H1 (cell line): ENCODE results near the gene DYSF. TPM values are rescaled to one million over a fixed set of nuclear protein-coding genes. Genes with fewer than 3 reads are reported as not detected.

Source experiments
- CTCF ChIA-PET: fragments of 300-600 bp; sonication (Branson Sonifier 250); formaldehyde crosslinking; loops from one replicate; lab custom pipeline; 2021; ENCODE audit not compliant: partially characterized antibody; lab: Charles Lee
- POLR2A ChIA-PET: fragments of 300-600 bp; sonication (Branson Sonifier 250); formaldehyde crosslinking; loops from one replicate; lab custom pipeline; 2021; ENCODE audit warnings: inconsistent platforms; ENCODE audit not compliant: partially characterized antibody; lab: Charles Lee
- DNase-seq, 2 experiments: peaks; one replicate each; pipeline versions ENCODE4 v3.0.0 to v3.0.0-alpha.2; 2010 to 2022; ENCODE audit warnings: low spot score in 2 of 2, low read depth in 1 of 2, mixed read lengths in 1 of 2
- FAIRE-seq: peaks from 2 replicates; lab custom pipeline; 2011; peaks lifted over from hg19 to GRCh38; lab: Jason Lieb, UNC
- H2AFZ ChIP-seq: 2 replicates; pipeline ENCODE4 v1.8.1; 2012; ENCODE audit warnings: low read length, inconsistent platforms
- H2AK5ac ChIP-seq: 2 replicates; pipeline ENCODE4 v1.6.1; 2013; ENCODE audit warnings: low read depth, low read length
- H2BK120ac ChIP-seq: replicated peaks from 2 replicates; pipeline ENCODE3; 2013; ENCODE audit warnings: low read depth, low read length, inconsistent platforms
- H2BK12ac ChIP-seq: 2 replicates; pipeline ENCODE4 v1.6.1; 2013; ENCODE audit warnings: low read depth, low read length
- H2BK15ac ChIP-seq: 2 replicates; pipeline ENCODE4 v1.6.1; 2013; ENCODE audit warnings: low read length
- H2BK20ac ChIP-seq: 2 replicates; pipeline ENCODE4 v1.6.1; 2013; ENCODE audit warnings: low read length
- H2BK5ac ChIP-seq: 2 replicates; pipeline ENCODE4 v1.6.1; 2013; ENCODE audit warnings: low read depth, low read length
- H3K14ac ChIP-seq: 2 replicates; pipeline ENCODE4 v1.6.1; 2013; ENCODE audit warnings: inconsistent platforms; ENCODE audit not compliant: insufficient read length
- H3K18ac ChIP-seq: 2 replicates; pipeline ENCODE4 v1.6.1; 2013; ENCODE audit warnings: low read length; ENCODE audit errors: extremely low read depth
- H3K23ac ChIP-seq: 2 replicates; pipeline ENCODE4 v1.6.1; 2013; ENCODE audit warnings: inconsistent platforms; ENCODE audit not compliant: insufficient read length
- H3K23me2 ChIP-seq: 2 replicates; pipeline ENCODE4 v1.6.1; 2013; ENCODE audit warnings: low read depth, low read length
- H3K27ac ChIP-seq: 2 replicates; pipeline ENCODE4 v1.6.1; 2011; ENCODE audit warnings: low read depth, low read length, inconsistent platforms
- H3K27me3 ChIP-seq, 4 experiments: replicated peaks in 1 of 4; 1 replicate in 1 of 4; 2 replicates in 3 of 4; pipeline versions ENCODE4 v1.6.1 to v1.8.1; 2011 to 2013; ENCODE audit warnings: low read length in 3 of 4, mild to moderate bottlenecking in 3 of 4, inconsistent platforms in 2 of 4, mixed read lengths in 2 of 4, moderate library complexity in 1 of 4; ENCODE audit not compliant: control insufficient read depth in 3 of 4, insufficient read depth in 3 of 4; ENCODE audit errors: extremely low read depth in 1 of 4
- H3K36me3 ChIP-seq, 4 experiments: 2 replicates each; pipeline versions ENCODE4 v1.6.1 to v1.8.1; 2011 to 2013; ENCODE audit warnings: mild to moderate bottlenecking in 4 of 4, low read length in 3 of 4, moderate library complexity in 2 of 4, control low read depth in 1 of 4, inconsistent platforms in 1 of 4; ENCODE audit not compliant: insufficient read depth in 4 of 4, control insufficient read depth in 2 of 4
- H3K4ac ChIP-seq: replicated peaks from 2 replicates; pipeline ENCODE3; 2013; ENCODE audit warnings: low read length, low read depth, mixed read lengths, inconsistent platforms; ENCODE audit not compliant: insufficient read length
- H3K4me1 ChIP-seq, 4 experiments: replicated peaks in 1 of 4; 1 replicate in 1 of 4; 2 replicates in 3 of 4; pipeline versions ENCODE4 v1.6.1 to v1.8.1; 2011 to 2013; ENCODE audit warnings: low read length in 3 of 4, inconsistent platforms in 2 of 4, mixed read lengths in 1 of 4; ENCODE audit not compliant: insufficient read depth in 4 of 4, control insufficient read depth in 3 of 4
- H3K4me2 ChIP-seq, 2 experiments: 2 replicates each; pipeline versions ENCODE4 v1.6.1 to v1.8.1; 2011 to 2013; ENCODE audit warnings: low read depth in 2 of 2, low read length in 2 of 2, control low read depth in 1 of 2, inconsistent platforms in 1 of 2, mild to moderate bottlenecking in 1 of 2; ENCODE audit not compliant: insufficient read depth in 1 of 2
- H3K4me3 ChIP-seq, 4 experiments: fragments of 200-600, 300-600 bp in 1 of 4; sonication (generic), shearing (Covaris generic), sonication (Bioruptor Twin) in 1 of 4; 2 replicates each; pipeline versions ENCODE4 v1.5.1 to v1.8.1; 2011 to 2016; ENCODE audit warnings: low read length in 4 of 4, low read depth in 3 of 4, control low read depth in 2 of 4, inconsistent platforms in 2 of 4, mild to moderate bottlenecking in 2 of 4, mixed read lengths in 1 of 4, moderate library complexity in 1 of 4; ENCODE audit not compliant: insufficient read depth in 2 of 4; ENCODE audit errors: extremely low read depth in 1 of 4
- H3K56ac ChIP-seq: replicated peaks from 2 replicates; pipeline ENCODE3; 2013; ENCODE audit warnings: low read depth, mild to moderate bottlenecking, mixed read lengths, low read length, inconsistent platforms; ENCODE audit not compliant: insufficient read length
- H3K79me1 ChIP-seq: 2 replicates; pipeline ENCODE4 v1.6.1; 2013; ENCODE audit warnings: low read depth, low read length, control low read depth
- H3K79me2 ChIP-seq, 2 experiments: 2 replicates each; pipeline versions ENCODE4 v1.6.1 to v1.8.1; 2012 to 2013; ENCODE audit warnings: low read length in 2 of 2, mild to moderate bottlenecking in 2 of 2, inconsistent platforms in 1 of 2; ENCODE audit not compliant: insufficient read depth in 2 of 2, control insufficient read depth in 1 of 2
- H3K9ac ChIP-seq, 4 experiments: replicated peaks in 1 of 4; 1 replicate in 1 of 4; 2 replicates in 3 of 4; pipeline versions ENCODE4 v1.6.1 to v1.8.1; 2011 to 2013; ENCODE audit warnings: low read depth in 3 of 4, low read length in 3 of 4, control low read depth in 2 of 4, mild to moderate bottlenecking in 2 of 4, moderate library complexity in 2 of 4, inconsistent platforms in 1 of 4; ENCODE audit errors: extremely low read depth in 1 of 4
- H3K9me3 ChIP-seq, 2 experiments: 2 replicates each; pipeline versions ENCODE4 v1.6.1 to v1.8.1; 2012 to 2013; ENCODE audit warnings: mild to moderate bottlenecking in 2 of 2, moderate library complexity in 2 of 2, control low read depth in 1 of 2, inconsistent platforms in 1 of 2, low read depth in 1 of 2, low read length in 1 of 2, mixed read lengths in 1 of 2; ENCODE audit not compliant: insufficient read depth in 2 of 2
- H4K20me1 ChIP-seq, 2 experiments: replicated peaks in 1 of 2; 2 replicates each; pipeline versions ENCODE3 to v1.8.1; 2011 to 2013; ENCODE audit warnings: inconsistent platforms in 2 of 2, low read length in 2 of 2, mild to moderate bottlenecking in 1 of 2; ENCODE audit not compliant: insufficient read depth in 2 of 2, control insufficient read depth in 1 of 2
- H4K5ac ChIP-seq: 2 replicates; pipeline ENCODE4 v1.6.1; 2013; ENCODE audit warnings: low read length, low read depth, mixed read lengths, inconsistent platforms; ENCODE audit not compliant: insufficient read length
- H4K8ac ChIP-seq: 2 replicates; pipeline ENCODE4 v1.8.0; 2013; ENCODE audit warnings: mild to moderate bottlenecking, moderate library complexity, low read length, inconsistent platforms; ENCODE audit not compliant: insufficient read depth; ENCODE audit errors: extremely low read depth
- H4K91ac ChIP-seq: replicated peaks from 2 replicates; pipeline ENCODE3; 2013; ENCODE audit warnings: low read length, mixed read lengths, inconsistent platforms; ENCODE audit not compliant: insufficient read length
- CREB1 ChIP-seq: IDR thresholded peaks from 2 replicates; pipeline ENCODE4 v1.6.1; 2012; ENCODE audit warnings: inconsistent platforms
- KDM4A ChIP-seq: IDR thresholded peaks from one replicate; pipeline ENCODE4 v1.7.1; 2012; ENCODE audit warnings: low read depth, mild to moderate bottlenecking, moderate library complexity, low read length, inconsistent platforms; ENCODE audit not compliant: severe bottlenecking
- WGBS, 2 experiments: shearing (Covaris generic) in 1 of 2; methylation state at CpG; one replicate each; pipeline versions ENCODE4 v1.1.6 to v1.1.7; 2013 to 2015; ENCODE audit warnings: low lambda C conversion rate in 2 of 2, mixed read lengths in 2 of 2, inconsistent platforms in 1 of 2, low coverage in 1 of 2, missing lambda C conversion rate in 1 of 2; ENCODE audit not compliant: insufficient replicate concordance in 2 of 2, insufficient coverage in 1 of 2, insufficient read length in 1 of 2; ENCODE audit errors: extremely low coverage in 1 of 2, missing lambda C conversion rate in 1 of 2; 5-methylcytosine and 5-hydroxymethylcytosine counted together
- polyA plus RNA-seq, 7 experiments: library from polyadenylated mRNA; depleted of rRNA in 3 of 7; stranded (reverse) in 5 of 7; unstranded in 2 of 7; fragments of >200 nt in 5 of 7; fragments of 200-250 nt in 2 of 7; gene quantifications; 1 replicate in 5 of 7; 2 replicates in 1 of 7; 4 replicates in 1 of 7; pipeline versions ENCODE4 v1.2.1 to v1.2.3, GENCODE V29; 2011 to 2013; ENCODE audit warnings: missing spikeins in 2 of 7, mixed read lengths in 2 of 7
- total RNA-seq: library from RNA; stranded (reverse); fragmentation: NEBNext Ultra II Directional; extraction: Animal tissue kit (Norgen Biotek cat#: 25700); gene quantifications from 2 replicates; pipeline ENCODE4 v1.2.1, GENCODE V29; 2021

Gene DYSF
- total and polyA plus RNA-seq, 2 of the 8 experiments (the other 6 are each of a cell fraction or from before 2014, with no cell fraction given) = 5.8 to 7.1 TPM

GRCh38 chr2:71609958-71610357 is 156.6 kb downstream of the DYSF start:
- Histone ChIP-seq H3K9me3 (no peaks in the 10 kb centered on the region), H2BK5ac (no peak overlapping the region), H3K4ac (no peak overlapping the region), H3K4me1 (peaks cover 0 to 9% (median 5%) of the 10 kb centered on the region in 4 experiments; a peak in 3 of 7 replicates), H3K79me1 (no peaks in the 10 kb centered on the region), H2BK15ac (no peak overlapping the region), H3K36me3 (no peaks in the 10 kb centered on the region), H3K23me2 (no peaks in the 10 kb centered on the region), H3K23ac (no peak overlapping the region), H3K27ac (no peak overlapping the region), H2AFZ (no peak overlapping the region), H3K56ac (no peak overlapping the region), H3K9ac (no peak overlapping the region), H2BK20ac (no peak overlapping the region), H4K8ac (no peak overlapping the region), H3K27me3 (no peaks in the 10 kb centered on the region), H4K20me1 (no peaks in the 10 kb centered on the region), H4K5ac (no peak overlapping the region), H3K18ac (no peak overlapping the region), H3K14ac (no peak overlapping the region), H2AK5ac (no peak overlapping the region), H2BK12ac (no peak overlapping the region), H3K4me2 (no peak overlapping the region), H4K91ac (no peak overlapping the region), H3K4me3 (no peak overlapping the region), H3K79me2 (no peaks in the 10 kb centered on the region), H2BK120ac (no peak overlapping the region)
- TF ChIP-seq KDM4A (no peak), CREB1 (no peak)
- CTCF ChIA-PET = interaction anchor here (0.7 to 2.9 kb wide), 9 partner anchors 15 to 187 kb away, joined by 3 to 19 read pairs (median 4); no protein-coding TSS in a partner anchor
- no peak for DNase-seq
- no peak for FAIRE-seq
- WGBS, 2 experiments = 63% methylated on average over 1 of the region's 1 CpG; no CpG with 5 or more reads in 1 of the 2 experiments
- POLR2A ChIA-PET = no interaction called here
